ENCODE measurements around the gene GGT6. TPM values are rescaled to one million over a fixed set of nuclear protein-coding genes. Genes with fewer than 3 reads are reported as not detected.

Gene GGT6
- polyA plus RNA-seq, 12 donors: 0.11 to 6.4 (median 0.34) TPM; not detected in 5

DNA sequence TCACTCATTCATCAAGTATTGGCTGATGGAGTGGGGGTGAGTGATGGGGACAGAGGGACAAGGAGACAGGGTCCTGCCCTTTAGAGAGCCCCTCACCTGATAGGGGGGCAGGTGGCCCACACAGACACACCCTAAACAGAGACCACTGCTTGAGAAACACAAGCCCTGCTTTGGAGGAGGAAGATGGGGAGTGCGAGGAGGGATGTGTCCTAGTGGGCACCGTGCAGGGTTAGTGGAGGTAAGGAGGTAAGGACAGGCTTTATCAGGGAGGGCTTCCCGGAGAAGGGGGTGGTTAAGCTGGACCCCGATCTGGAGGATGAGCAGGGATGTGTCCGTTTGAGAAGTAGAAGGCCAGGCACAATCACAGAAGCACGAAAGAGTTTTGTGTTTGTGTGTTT is 15.8 kb upstream of the GGT6 start:
- no peak for DNase-seq

DNA sequence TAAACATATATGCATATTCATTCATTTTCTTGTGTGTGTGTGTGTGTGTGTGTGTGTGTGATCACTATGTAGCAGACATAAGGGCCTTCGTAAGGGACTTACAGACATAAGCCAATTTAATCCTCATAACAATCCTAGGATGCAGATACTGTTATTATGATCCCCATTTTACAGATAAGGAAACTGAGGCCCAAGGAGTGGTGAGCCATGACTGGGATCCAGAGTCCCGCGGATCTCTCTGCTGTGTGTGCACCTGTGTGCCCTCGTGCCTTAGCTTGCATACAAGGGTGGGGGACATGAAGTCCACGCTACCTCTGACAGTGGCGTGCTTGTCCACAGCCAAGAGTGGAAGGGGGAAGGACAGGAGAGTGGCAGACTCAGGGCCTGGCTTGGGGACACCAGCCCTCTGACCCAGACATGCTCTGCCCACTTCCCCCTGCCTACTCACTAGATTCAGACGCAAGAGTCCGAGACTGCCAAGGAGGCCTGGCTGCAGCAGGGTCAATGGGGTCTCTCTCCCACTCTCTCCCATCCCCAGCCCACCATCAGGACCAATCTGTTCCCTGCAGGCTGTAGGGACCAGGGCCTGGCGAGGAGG is 14.2 kb upstream of the GGT6 start:
- DNase-seq: no peak

DNA sequence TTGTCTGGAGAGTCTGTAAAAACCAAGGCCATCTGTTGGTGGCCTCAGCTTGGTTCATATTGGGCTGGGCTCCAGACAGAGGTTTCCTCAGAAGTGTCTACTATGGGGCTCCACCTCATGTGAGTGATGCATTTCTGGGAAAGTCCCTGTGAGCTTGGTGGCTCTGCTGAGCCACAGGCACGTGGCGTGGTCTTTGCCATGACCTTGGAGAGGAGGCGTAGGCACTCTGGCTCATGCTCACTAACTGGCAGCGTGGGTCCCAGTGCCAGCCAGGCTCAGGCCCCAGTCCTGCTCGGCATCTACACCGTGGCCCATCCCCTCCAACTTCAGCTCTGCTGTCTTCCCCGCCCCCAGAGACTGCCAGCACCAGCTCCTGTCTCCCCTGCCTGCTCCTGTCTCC is 13.3 kb upstream of the GGT6 start:
- no peak for DNase-seq

DNA sequence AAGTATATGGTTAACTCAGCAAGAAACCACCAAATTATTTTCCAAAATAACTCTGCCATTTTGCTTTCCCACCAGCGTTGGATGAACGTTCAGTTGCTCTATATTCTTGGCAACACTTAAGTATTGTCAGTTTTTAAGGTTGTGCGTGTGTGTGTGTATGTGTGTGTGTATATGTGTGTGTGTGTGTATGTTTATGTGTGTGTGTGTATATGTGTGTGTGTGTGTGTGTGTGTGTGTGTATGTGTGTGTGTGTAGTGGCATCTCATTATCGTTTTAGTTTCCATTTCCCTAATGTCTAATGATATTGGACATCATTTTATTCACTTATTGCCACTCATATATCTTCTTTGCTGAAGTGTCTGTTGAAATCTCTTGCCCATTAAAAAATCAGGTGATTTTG is 12.7 kb upstream of the GGT6 start:
- DNase-seq: no peak

DNA sequence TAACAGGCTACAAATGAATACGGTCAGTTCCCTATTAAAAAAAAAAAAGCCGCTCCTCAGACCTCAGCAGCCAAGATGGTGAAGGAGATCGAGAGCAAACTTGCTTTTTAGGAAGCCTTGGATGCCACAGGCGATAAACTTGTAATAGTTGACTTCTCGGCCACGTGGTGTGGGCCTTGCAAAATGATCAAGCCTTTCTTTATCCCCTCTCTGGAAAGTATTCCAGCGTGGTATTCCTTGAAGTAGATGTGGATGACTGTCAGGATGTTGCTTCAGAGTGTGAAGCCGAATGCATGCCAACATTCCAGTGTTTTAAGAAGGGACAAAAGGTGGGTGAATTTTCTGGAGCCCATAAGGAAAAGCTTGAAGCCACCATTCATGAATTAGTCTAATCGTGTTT is 11.8 kb upstream of the GGT6 start:
- DNase-seq: no peak

DNA sequence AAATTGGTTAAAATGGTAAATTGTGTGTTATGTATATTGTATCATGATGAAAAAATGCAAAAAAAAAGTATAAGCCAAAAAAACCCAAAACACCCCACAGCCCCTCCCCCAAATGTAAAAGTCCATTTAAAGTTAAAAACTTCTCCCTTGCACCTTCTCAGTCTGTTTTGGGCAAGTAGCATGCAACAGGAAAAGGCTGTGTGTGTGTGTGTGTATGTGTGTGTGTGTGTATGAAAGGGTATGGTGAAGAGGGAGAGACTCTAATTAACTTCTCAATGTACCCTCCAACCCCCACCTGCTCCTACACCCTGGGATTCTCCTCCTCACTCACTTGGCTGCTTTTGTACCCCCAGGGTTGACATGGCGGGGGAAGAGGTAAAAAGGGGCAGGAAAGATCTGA is 9.2 kb upstream of the GGT6 start:
- no peak for DNase-seq

DNA sequence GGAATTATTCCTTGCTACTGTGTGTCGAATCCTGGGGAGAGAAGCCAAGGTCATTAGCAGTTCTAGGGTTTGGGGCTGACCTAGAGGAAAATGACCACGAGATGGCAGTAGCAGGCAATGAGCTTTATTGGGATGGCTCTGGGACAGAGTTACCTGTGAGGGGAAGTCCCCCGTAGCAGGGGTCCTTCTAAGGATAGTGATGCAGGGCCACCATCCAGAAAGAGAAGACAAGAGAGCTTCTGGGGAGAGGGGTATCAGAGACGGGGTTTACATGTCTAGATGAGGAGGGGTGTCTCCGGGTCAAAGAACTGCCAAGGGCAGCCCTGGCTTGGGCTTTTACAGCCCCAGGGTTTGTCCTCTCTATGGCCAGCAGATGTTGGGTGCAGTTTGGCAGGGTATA is 6.4 kb upstream of the GGT6 start:
- peak; percentile 65 for DNase-seq

DNA sequence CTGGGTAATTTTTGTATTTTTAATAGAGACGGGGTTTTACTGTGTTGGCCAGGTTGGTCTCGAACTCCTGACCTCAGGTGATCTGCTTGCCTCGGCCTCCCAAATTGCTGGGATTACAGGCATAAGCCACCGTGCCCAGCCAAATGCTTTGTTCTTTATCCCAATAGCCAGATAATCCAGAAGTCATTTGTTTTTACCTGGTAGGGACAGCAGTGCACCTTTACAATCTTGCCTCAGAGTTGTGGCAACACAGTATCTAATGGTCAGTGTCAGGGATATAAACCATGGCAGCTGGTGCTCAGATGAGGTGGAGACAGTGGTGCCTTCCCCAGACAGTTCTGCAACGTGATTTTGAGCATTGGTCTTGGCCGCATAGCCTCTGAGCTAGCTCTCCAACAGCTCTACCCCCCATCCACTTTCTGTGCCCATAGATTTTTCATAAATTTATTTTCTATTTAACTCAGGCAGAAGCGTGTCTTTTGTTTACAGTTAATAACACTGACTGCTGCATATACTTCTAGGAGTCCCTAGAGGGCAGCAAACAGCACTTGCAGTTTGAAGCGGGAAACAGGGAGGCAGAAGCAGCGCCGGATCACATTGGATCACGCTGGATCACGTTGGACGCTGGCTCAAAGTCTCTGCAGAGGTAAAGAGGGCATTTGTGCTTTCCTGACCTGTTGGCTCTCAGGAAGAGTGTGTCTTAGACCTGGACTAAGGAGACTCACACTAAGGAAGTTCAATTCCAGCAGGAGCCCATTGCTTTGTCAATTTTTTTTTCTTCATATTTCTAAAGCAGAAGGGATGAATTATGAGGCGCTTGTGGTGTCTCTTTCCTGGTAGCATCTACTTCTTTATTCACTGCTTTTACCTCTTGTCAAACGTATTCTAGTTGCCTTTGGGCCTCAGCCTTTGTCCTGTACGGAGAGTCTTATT is 5.1 kb upstream of the GGT6 start:
- peak; percentile 70 for DNase-seq

DNA sequence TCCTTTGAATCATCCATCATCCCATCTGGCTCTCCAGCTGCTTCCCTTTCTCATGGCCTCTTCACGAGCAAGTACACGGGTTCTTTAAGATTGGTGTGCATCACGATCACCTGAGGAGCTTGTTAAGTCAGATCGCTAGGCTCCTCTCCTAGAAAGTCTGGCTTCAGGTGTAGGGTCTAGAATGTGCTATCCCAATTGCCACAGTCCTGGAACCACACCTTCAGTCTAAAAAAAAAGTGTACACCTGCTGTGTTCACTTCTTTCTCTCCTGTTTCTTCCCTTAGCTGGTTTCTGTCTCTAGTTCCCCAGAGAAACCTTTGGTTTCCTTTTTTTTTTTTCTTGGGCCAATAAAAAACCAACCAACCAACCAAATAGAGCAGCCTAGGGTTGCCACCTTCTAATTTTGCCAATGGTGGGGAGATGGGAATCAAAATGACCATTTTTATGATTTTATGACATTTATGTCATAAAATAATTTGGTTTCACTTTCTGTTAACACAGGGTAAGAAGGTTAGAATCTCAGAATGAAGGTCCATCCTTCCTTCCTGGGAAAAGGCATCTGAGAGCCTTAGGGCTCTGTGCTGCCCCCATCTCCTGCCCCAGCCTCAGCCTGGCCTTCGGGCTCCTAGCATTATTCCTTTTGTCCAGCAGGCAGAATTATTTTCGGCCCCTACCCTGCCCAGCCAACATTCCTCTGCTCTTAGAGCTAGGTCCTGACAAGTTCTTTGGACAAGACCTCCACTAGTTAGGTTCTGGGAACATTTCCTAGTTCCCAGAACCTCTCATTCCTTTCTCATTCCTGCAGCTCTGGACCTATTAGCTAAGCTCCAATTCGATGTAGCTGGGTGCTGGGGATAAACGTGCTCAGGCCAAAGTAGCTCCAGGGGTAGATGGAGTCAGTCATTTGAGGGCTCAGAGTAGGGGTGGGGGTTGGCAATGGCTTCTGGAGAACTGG is 1.9 kb upstream of the GGT6 start:
- DNase-seq: no peak

DNA sequence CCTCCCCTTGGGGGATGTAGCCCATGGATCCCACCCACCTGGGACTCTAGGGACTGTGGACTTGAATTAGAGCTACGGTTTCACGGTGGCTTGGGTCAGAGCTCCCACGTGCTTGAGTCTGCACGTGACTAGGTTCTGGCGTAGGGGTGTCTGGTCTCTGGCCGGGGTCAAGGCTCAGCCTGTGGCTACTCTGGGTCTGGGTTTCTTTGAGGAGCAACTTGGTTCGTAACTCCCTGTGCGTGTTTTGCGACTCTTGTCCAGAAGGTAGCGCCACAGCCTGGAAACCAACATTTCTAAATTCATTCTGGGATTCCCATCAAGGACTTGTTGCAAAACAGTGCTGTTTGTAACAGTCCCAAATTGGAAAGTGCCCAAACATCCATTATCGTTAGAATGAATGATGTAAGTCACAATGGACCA is 470 bp upstream of the GGT6 start:
- DNase-seq: no peak

DNA sequence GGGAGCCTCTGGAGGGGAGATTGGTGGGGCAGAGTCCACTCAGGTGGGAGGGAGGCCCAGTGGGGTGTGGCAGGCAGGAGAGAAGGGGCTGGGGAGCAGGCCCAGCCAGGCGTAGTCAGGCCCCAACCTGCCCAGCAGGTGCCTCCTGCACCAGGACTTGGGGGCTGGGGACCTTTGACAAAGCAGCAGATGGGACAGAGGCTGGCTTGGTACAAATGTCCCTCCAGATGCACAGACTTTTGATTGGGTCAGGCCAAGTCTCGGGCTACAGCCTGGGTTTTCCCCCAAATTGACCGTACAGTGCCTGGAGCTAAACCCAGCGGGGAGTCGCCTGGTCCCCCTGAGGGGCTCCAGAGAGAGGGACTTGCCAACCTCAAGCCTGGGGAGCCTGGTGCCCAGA is 411 bp downstream of the GGT6 start:
- no peak for DNase-seq

DNA sequence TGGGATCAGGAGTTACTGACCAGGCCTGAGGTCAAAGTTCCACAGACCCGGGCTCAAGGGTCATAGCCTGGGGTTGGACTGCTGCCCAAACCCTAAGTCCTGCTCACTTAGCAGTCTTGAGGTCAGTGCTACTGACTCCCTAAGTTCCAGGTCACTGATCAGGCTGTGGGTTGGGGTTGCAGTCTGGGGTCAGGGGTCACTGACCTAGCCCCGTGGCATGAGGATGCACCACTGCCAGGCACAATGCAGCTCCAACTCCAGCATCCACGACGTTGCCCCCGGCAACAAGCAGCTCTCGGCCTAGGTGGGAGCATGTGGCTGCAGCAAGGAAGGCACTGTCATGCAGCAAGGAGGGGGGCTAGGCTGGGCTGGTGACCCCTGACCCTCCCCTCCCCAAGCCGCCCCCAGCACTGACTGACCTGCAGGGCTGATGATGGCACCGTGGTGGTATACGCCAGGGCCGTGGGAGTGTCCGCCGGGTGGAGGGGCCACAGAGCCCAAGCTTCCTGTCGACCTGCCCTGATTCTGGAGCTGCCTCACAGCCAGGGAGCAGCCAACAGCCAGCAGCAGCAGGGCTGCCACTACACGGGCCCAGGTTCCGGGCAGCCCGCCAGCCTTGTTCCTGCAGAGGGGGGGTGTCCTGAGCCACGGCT is 1.1 kb downstream of the GGT6 start:
- DNase-seq: no peak

DNA sequence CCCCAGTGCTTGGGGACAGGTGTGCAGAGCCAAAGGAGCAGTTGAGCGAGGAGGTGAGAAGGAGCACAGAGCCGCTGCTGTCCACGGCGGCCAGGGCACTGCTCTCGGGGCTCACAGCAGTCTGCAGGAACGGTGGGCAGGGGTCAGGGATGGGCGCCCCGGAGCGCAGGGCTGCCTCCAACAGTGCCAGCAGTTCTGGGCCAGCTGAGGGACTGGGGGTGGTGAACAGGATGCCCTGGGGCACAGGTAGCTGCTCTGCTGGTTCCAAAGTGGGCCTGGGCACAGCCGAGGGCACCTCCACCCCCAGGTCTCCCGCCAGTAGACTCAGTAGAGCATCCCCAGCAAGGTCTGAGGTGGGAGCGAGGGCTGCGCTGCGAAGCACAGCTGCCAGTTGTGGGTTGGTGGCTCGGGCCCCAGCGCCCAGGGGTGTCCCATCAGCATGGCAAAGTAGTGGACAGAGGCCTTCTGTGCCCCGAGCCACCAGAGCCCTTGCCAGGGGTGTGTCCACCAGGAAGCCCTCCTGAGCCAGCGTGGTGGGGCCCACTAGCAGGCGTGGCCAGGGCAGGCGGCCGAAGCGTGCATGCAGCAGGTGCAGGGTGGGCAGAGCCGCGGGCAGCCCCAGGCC is 1.9 kb downstream of the GGT6 start:
- DNase-seq: no peak

DNA sequence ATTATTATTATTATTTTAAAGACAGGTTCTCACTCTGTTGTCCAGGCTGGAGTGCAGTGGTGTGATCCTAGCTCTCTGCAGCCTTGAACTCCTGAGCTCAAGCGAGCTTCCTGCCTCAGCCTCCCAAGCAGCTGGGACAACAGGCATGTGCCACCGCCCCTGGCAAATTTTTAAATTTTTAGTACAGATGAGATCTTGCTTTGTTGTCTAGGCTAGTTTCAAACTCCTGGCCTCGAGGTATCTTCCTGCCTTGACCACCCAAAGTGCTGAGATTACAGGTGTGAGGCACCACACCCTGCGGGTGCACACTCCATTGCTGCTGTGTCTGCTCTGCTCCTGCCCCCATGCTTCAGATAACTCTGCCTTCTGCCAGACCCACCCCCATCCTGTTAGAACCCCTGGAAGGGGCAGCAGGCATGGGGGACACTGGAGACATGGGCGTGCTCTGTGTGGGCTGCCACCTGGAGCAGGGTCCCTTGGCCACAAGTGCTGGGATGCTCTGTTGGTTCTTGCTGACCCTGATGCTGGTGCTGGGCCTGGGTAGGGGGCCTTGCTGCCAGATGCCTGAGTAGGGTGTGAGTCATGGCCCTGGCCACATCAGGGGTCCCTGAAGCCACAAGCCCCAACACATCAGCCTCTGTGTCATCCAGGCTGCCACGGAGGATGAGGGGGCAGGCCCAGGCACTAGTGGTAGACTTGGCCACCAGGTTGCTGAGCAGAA is 2.6 kb downstream of the GGT6 start:
- no peak for DNase-seq

DNA sequence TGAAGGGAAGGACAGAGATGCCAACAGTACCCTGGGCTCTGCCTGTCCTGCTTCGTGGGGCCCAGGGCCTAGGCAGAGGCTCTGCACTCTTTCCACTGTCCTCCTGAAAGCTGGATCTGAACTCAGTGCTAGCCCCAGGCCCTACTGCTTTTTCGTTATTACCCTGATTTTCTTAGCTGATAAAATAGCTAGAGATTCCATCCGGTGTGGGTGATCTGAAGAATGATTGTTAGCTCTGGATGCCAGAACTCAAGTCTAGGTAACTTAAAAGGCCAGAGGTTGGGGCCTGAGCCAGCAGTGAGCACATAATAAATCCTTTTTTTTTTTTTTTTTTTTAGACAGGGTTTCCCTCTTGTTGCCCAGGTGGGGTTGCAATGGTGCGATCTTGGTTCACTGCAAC is 3.4 kb downstream of the GGT6 start:
- no peak for DNase-seq

DNA sequence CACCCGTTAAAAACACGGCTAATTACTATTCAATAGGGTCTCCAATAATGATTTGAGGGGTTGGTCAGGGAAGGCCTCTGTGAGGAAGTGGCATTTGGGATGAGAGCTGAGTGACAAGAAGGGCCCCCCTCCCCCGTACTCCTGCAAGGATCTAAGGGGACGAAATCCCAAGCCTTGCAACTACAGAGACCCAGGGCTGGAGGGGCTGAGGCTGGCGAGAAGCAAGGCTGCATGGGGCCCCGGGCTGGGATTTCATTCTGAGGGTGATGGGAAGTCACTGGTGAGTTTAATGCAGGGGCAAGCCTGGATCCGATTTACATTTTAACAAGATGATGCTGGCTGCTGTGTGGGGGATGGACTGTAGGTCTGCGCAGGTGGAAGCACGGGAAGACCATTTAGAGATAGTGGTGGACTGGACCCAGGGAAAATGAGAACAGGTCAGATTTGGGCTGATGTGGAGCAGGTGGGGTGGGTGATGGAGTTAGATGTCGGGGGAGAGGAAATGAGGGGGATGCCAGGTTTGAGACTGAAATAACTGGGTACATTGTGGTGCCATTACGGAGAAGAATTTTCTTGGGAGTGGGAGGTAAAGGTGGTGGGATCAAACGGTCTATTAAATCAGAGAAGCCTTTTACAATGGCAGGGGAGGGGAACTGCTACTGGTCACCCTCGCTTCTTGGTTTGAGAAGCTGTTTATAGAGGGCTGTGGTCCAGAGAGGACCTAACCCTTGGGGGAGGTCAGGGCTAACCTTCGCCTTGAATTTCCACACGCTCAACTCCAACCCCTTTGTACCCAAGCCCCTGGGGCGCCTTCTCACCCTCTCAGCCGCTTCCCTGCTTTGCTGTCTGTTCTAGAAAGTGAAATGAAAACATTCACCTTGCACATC is 4.3 kb downstream of the GGT6 start:
- no peak for DNase-seq

DNA sequence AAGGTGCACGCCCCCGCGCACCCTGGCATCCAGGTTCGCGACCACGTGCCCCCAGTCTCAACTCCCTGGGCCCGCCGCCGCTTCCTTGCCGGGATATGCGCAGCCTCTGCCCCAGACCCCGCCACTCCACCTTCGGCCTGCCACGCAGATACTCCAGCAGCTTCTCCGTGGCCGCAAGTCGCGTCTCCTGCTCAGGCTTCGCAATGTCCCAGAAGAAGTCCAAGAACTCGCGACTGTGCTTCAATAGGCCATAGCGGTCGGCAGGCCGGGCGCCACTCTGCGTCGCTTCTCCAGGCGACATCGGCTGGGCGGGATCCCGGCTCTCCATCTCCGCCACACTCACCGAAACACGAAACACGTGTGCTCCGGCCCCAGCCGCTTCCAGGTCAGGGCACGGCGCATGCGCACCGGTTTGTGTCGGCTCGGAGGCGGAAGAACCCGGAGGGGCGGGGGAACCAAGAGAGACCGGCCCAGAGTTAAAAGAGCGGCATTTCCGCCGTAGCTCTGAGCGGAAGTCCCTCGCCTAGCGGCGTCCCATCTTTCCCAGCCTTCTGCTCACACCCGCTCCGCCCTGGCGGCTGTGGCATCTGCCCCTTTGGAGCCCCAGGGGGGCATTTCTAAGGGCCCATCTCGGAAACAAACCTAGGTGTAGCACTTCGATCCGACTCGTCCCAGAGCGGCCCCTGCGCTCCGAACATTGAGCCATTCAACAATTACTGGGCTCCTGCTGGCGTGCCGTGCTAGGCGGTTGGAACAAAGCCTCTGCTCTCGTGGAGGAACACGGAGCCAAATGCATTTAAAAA is 5.2 kb downstream of the GGT6 start, which contains the start of gene MYBBP1A:
TSS of gene MYBBP1A (minus strand) at position 388 of the 803 bp plus-strand sequence. CDS start at position 328, 60 bp downstream.
- DNase-seq: peak; percentile 97

DNA sequence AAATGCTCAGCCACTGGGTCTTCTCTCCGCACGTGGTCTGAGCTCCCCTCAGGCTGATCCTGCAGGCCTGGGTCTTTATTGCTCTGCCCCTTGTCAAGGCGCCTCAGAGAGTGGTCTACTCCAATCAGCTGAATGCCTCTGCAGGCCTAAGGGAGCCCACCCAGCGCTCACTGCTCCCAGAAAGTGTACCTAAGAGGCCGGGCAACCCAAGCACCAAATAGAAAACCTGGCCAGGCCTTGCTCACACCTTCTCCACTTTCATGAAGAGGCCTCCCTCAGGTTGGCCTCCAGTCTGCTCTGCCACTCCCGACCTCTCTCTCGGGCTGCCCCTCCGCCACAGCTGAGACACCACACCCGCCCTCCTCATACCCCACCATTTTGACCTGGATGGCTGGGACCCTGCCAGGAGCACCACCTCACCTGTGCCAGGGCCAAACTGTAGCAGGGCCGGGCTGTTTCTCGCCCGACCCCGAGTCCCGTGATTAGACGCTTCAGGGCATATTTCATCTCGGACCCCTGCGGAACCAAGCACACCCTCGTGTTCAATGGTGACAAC is 5.9 kb downstream of the GGT6 start:
- no peak for DNase-seq

Measured in muscle of arm (tissue), 12 donors.